ENCODE results near the gene MKNK2. TPM values are rescaled to one million over a fixed set of nuclear protein-coding genes. Genes with fewer than 3 reads are reported as not detected.

The MKNK2 gene
- total and polyA plus RNA-seq, 2 of the 13 experiments (the other 11 are each of a cell fraction or from before 2014, with no cell fraction given) = 44.9 to 112 TPM

- TF ChIP-seq, protein P1, sequence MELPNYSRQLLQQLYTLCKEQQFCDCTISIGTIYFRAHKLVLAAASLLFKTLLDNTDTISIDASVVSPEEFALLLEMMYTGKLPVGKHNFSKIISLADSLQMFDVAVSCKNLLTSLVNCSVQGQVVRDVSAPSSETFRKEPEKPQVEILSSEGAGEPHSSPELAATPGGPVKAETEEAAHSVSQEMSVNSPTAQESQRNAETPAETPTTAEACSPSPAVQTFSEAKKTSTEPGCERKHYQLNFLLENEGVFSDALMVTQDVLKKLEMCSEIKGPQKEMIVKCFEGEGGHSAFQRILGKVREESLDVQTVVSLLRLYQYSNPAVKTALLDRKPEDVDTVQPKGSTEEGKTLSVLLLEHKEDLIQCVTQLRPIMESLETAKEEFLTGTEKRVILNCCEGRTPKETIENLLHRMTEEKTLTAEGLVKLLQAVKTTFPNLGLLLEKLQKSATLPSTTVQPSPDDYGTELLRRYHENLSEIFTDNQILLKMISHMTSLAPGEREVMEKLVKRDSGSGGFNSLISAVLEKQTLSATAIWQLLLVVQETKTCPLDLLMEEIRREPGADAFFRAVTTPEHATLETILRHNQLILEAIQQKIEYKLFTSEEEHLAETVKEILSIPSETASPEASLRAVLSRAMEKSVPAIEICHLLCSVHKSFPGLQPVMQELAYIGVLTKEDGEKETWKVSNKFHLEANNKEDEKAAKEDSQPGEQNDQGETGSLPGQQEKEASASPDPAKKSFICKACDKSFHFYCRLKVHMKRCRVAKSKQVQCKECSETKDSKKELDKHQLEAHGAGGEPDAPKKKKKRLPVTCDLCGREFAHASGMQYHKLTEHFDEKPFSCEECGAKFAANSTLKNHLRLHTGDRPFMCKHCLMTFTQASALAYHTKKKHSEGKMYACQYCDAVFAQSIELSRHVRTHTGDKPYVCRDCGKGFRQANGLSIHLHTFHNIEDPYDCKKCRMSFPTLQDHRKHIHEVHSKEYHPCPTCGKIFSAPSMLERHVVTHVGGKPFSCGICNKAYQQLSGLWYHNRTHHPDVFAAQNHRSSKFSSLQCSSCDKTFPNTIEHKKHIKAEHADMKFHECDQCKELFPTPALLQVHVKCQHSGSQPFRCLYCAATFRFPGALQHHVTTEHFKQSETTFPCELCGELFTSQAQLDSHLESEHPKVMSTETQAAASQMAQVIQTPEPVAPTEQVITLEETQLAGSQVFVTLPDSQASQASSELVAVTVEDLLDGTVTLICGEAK (IDR thresholded peaks at IDR 0.05) = no peak
- TF ChIP-seq, protein P1 (CRISPR knock-in tag; IDR thresholded peaks at IDR 0.05) = 0 out of 2 replicates have a peak, but pooled peaks have one; percentile 49
- no peak for TF ChIP-seq ZBTB26 (CRISPR knock-in tag; IDR thresholded peaks at IDR 0.05; ENCODE audit: borderline replicate concordance)
- peak; percentile 79 for TF ChIP-seq KDM5B (CRISPR knock-in tag; IDR thresholded peaks at IDR 0.05; ENCODE audit: borderline replicate concordance)
- TF ChIP-seq KLF6 (CRISPR knock-in tag; IDR thresholded peaks at IDR 0.05) = no peak
- TF ChIP-seq MEIS1 (CRISPR knock-in tag; IDR thresholded peaks at IDR 0.05; ENCODE audit: borderline replicate concordance) = peak; percentile 73; the same call in 1 of the 2 replicates
- TF ChIP-seq BCLAF1 (IDR thresholded peaks at IDR 0.05) = no peak
- TF ChIP-seq, protein P2, sequence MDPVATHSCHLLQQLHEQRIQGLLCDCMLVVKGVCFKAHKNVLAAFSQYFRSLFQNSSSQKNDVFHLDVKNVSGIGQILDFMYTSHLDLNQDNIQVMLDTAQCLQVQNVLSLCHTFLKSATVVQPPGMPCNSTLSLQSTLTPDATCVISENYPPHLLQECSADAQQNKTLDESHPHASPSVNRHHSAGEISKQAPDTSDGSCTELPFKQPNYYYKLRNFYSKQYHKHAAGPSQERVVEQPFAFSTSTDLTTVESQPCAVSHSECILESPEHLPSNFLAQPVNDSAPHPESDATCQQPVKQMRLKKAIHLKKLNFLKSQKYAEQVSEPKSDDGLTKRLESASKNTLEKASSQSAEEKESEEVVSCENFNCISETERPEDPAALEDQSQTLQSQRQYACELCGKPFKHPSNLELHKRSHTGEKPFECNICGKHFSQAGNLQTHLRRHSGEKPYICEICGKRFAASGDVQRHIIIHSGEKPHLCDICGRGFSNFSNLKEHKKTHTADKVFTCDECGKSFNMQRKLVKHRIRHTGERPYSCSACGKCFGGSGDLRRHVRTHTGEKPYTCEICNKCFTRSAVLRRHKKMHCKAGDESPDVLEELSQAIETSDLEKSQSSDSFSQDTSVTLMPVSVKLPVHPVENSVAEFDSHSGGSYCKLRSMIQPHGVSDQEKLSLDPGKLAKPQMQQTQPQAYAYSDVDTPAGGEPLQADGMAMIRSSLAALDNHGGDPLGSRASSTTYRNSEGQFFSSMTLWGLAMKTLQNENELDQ (CRISPR knock-in tag; IDR thresholded peaks at IDR 0.05; ENCODE audit: borderline replicate concordance) = peak; percentile 26; the same call in 1 of the 2 replicates
- 0 out of 2 replicates have a peak, but pooled peaks have one; percentile 11 for TF ChIP-seq FOXA3 (CRISPR knock-in tag; IDR thresholded peaks at IDR 0.05)
- 0 out of 2 replicates have a peak, but pooled peaks have one; percentile 63 for TF ChIP-seq MAF1 (CRISPR knock-in tag; IDR thresholded peaks at IDR 0.05; ENCODE audit: borderline replicate concordance)
- peak; percentile 57; the same call in 1 of the 2 replicates for TF ChIP-seq ARNTL (CRISPR knock-in tag; IDR thresholded peaks at IDR 0.05)
Observed at GRCh38 chr19:2061495-2062388, 10.7 kb upstream of the MKNK2 start (continued).

Data from HepG2 (cell line).